GM23338 (cell line): ENCODE data around the gene SAC3D1. TPM values are rescaled to one million over a fixed set of nuclear protein-coding genes. Genes with fewer than 3 reads are reported as not detected.

Experiments used
- ATAC-seq: fragments of 200-7000 bp; cut with Tn5 transposase; 3 replicates; pipeline ENCODE4 v1.9.1; 2020
- DNase-seq: peaks from one replicate; pipeline ENCODE4 v3.0.0-alpha.2; 2015; ENCODE audit warnings: low spot score
- H2AFZ ChIP-seq: fragments of 200-600 bp; sonication (generic); 2 replicates; pipeline ENCODE4 v1.8.0; 2016; ENCODE audit warnings: antibody characterized with exemption, mild to moderate bottlenecking, moderate library complexity
- H3F3A ChIP-seq: fragments of 200-600 bp; sonication (generic); replicated peaks from 2 replicates; pipeline ENCODE4 v1.8.0; 2017; ENCODE audit warnings: antibody characterized with exemption, mixed run types, low read depth
- H3K27ac ChIP-seq: fragments of 200-600 bp; sonication (generic); 2 replicates; pipeline ENCODE4 v1.6.1; 2016; ENCODE audit warnings: low read depth
- H3K27me3 ChIP-seq: fragments of 200-600 bp; sonication (generic); 2 replicates; pipeline ENCODE4 v1.8.0; 2016; ENCODE audit warnings: mild to moderate bottlenecking, mixed run types, moderate library complexity; ENCODE audit not compliant: insufficient read depth
- H3K36me3 ChIP-seq: fragments of 200-600 bp; sonication (generic); 2 replicates; pipeline ENCODE4 v1.8.0; 2016; ENCODE audit warnings: mild to moderate bottlenecking; ENCODE audit not compliant: insufficient read depth
- H3K4me1 ChIP-seq: fragments of 200-600 bp; sonication (generic); 2 replicates; pipeline ENCODE4 v1.8.0; 2016; ENCODE audit warnings: mild to moderate bottlenecking, moderate library complexity; ENCODE audit not compliant: insufficient read depth
- H3K4me2 ChIP-seq: fragments of 200-600 bp; sonication (generic); 2 replicates; pipeline ENCODE4 v1.7.1; 2017; ENCODE audit warnings: mixed run types
- H3K4me3 ChIP-seq: fragments of 200-600 bp; sonication (generic); 2 replicates; pipeline ENCODE4 v1.6.1; 2016; ENCODE audit warnings: mixed run types
- H3K79me2 ChIP-seq: fragments of 200-600 bp; sonication (generic); replicated peaks from 2 replicates; pipeline ENCODE4 v1.8.0; 2017; ENCODE audit warnings: mild to moderate bottlenecking; ENCODE audit not compliant: insufficient read depth
- H3K9me2 ChIP-seq: fragments of 200-600 bp; sonication (generic); 2 replicates; pipeline ENCODE4 v1.8.0; 2017; ENCODE audit not compliant: insufficient read depth
- H4K20me1 ChIP-seq: fragments of 200-600 bp; sonication (generic); replicated peaks from 2 replicates; pipeline ENCODE4 v1.8.0; 2017; ENCODE audit warnings: mild to moderate bottlenecking; ENCODE audit not compliant: insufficient read depth
- H3K27ac Mint-ChIP-seq: 2 replicates; pipeline ENCODE4 v1.8.0; 2020; ENCODE audit warnings: inconsistent platforms, mild to moderate bottlenecking, moderate library complexity, mixed read lengths
- H3K27me3 Mint-ChIP-seq: 3 replicates; pipeline ENCODE4 v1.8.0; 2022; ENCODE audit warnings: low read depth, mild to moderate bottlenecking, moderate library complexity, mixed read lengths, inconsistent platforms; ENCODE audit not compliant: insufficient read depth, poor library complexity
- H3K36me3 Mint-ChIP-seq: 3 replicates; pipeline ENCODE4 v1.8.0; 2021; ENCODE audit warnings: low read depth, mild to moderate bottlenecking, inconsistent platforms, moderate library complexity, mixed read lengths
- H3K4me1 Mint-ChIP-seq: 3 replicates; pipeline ENCODE4 v1.8.0; 2020; ENCODE audit warnings: mild to moderate bottlenecking, inconsistent platforms, mixed read lengths
- H3K4me3 Mint-ChIP-seq: 3 replicates; pipeline ENCODE4 v1.8.0; 2021; ENCODE audit warnings: moderate library complexity, mild to moderate bottlenecking, inconsistent platforms, mixed read lengths
- H3K9me3 Mint-ChIP-seq: 3 replicates; pipeline ENCODE4 v1.8.0; 2020; ENCODE audit warnings: moderate library complexity, mild to moderate bottlenecking, inconsistent platforms, mixed read lengths
- CREB1 ChIP-seq: fragments of 250-450 bp; sonication (Bioruptor Pico); IDR thresholded peaks from 2 replicates; pipeline ENCODE4 v1.5.0; 2020; ENCODE audit warnings: low read depth, mild to moderate bottlenecking, moderate library complexity
- CTCF ChIP-seq, 2 experiments: fragments of 200-600 bp in 1 of 2; sonication (generic) in 1 of 2; conservative IDR thresholded peaks; 2 replicates each; pipeline versions ENCODE4 v1.5.1 to v1.6.1; 2016 to 2017; ENCODE audit warnings: antibody characterized with exemption in 2 of 2, low read depth in 2 of 2, mild to moderate bottlenecking in 2 of 2, moderate library complexity in 1 of 2
- ETS1 ChIP-seq: IDR thresholded peaks from 2 replicates; pipeline ENCODE4 v1.6.1; 2016; ENCODE audit warnings: antibody characterized with exemption
- EZH2 ChIP-seq: fragments of 200-600 bp; sonication (generic); IDR thresholded peaks from one replicate; pipeline ENCODE4 v1.8.0; 2017; ENCODE audit warnings: antibody characterized with exemption, mild to moderate bottlenecking, low read depth; ENCODE audit not compliant: unreplicated experiment
- EZH2phosphoT487 ChIP-seq: fragments of 200-600 bp; sonication (generic); IDR thresholded peaks from one replicate; pipeline ENCODE4 v1.8.1; 2018; ENCODE audit warnings: antibody characterized with exemption; ENCODE audit not compliant: unreplicated experiment
- NANOG ChIP-seq: IDR thresholded peaks from 2 replicates; pipeline ENCODE4 v1.6.1; 2016; ENCODE audit warnings: antibody characterized with exemption, borderline replicate concordance
- REST ChIP-seq: IDR thresholded peaks from one replicate; pipeline ENCODE4 v1.6.1; 2018; ENCODE audit warnings: antibody characterized with exemption; ENCODE audit not compliant: unreplicated experiment
- ZNF114 ChIP-seq: fragments of 250-450 bp; sonication (Bioruptor Pico); IDR thresholded peaks from 2 replicates; pipeline ENCODE4 v1.5.0; 2020; ENCODE audit warnings: mild to moderate bottlenecking, moderate library complexity
- ZNF331 ChIP-seq: fragments of 250-450 bp; sonication (Bioruptor Pico); IDR thresholded peaks from 2 replicates; pipeline ENCODE4 v1.5.0; 2020; ENCODE audit warnings: low read depth, mild to moderate bottlenecking, moderate library complexity
- ZNF462 ChIP-seq: fragments of 250-450 bp; sonication (Bioruptor Pico); IDR thresholded peaks from 2 replicates; pipeline ENCODE4 v1.5.0; 2020; ENCODE audit warnings: mild to moderate bottlenecking, moderate library complexity
- polyA plus RNA-seq: library from polyadenylated mRNA; unstranded; fragments of >200 nt; fragmentation: Nextera tagmentation; extraction: Ambion mirVana; gene quantifications from 2 replicates; pipeline ENCODE4 v1.2.1, GENCODE V29; 2016
- total RNA-seq: library from RNA; depleted of rRNA; stranded (reverse); fragments of >200 nt; shearing (Covaris generic); gene quantifications from 2 replicates; pipeline ENCODE4 v1.2.3, GENCODE V29; 2014

Gene SAC3D1
- total and polyA plus RNA-seq, 2 experiments from 2014 or later, result 21.6 to 30.3 TPM

GRCh38 chr11:65036931-65037330 is 4.1 kb upstream of the SAC3D1 start (continued):
- TF ChIP-seq ZNF462 (CRISPR knock-in tag) (no peak), ZNF114 (CRISPR knock-in tag) (no peak), NANOG (no peak), CTCF (conservative IDR thresholded peaks at IDR 0.05; ENCODE audit: low read depth in 2 of 2) (no peak), CREB1 (CRISPR knock-in tag) (no peak)

- 0 out of 2 replicates have a peak, but pooled peaks cover 11% of the 10 kb centered on the region for H3F3A ChIP-seq
- H3K9me3 Mint-ChIP-seq, result no peaks in the 10 kb centered on the region
- peak overlapping the region; percentile 91 for H3K4me2 ChIP-seq
- peak overlapping the region; percentile 98 for H3K27ac ChIP-seq
- H3K4me1 Mint-ChIP-seq, result peaks cover 9% of the 10 kb centered on the region
- H3K9me2 ChIP-seq, result no peaks in the 10 kb centered on the region
- H3K27me3 ChIP-seq, result no peaks in the 10 kb centered on the region
- peak overlapping the region; percentile 83 for H3K4me3 Mint-ChIP-seq
- peaks cover 17% of the 10 kb centered on the region for H3K36me3 Mint-ChIP-seq
- H3K36me3 ChIP-seq, result no peaks in the 10 kb centered on the region
- H2AFZ ChIP-seq, result no peak overlapping the region
- DNase-seq, result no peak
- no peak for ATAC-seq
- peaks cover 11% of the 10 kb centered on the region for H4K20me1 ChIP-seq
- peak overlapping the region; percentile 94 for H3K27ac Mint-ChIP-seq
- peaks cover 9% of the 10 kb centered on the region for H3K27me3 Mint-ChIP-seq
- peak overlapping the region; percentile 87 for H3K4me3 ChIP-seq
- no peaks in the 10 kb centered on the region; the same call in 1 of the 2 replicates for H3K4me1 ChIP-seq
- peaks cover 18% of the 10 kb centered on the region for H3K79me2 ChIP-seq
- TF ChIP-seq ETS1 (no peak), EZH2 (no peak), REST (no peak), ZNF331 (CRISPR knock-in tag) (no peak), CTCF (conservative IDR thresholded peaks at IDR 0.05; ENCODE audit: low read depth in 2 of 2) (no peak), ZNF114 (CRISPR knock-in tag) (no peak), EZH2phosphoT487 (no peak), CREB1 (CRISPR knock-in tag) (no peak)
Observed at GRCh38 chr11:65040520-65040846, 527 bp upstream of the SAC3D1 start.
